GM21825 (cell line): ENCODE data around the gene GRIA3.
A peak's percentile ranks its signal among the peaks of the same experiment; 100 is the strongest.
"Not testable (repeated sequence)": the region's sequence is repeated elsewhere in the genome, so short reads cannot be mapped to it uniquely, and the experiment has no call there.

Experiments used
- ATAC-seq: cut with Tn5 transposase; IDR thresholded peaks from one replicate; pipeline ENCODE4 v1.9.1; 2021; ENCODE audit warnings: mild to moderate bottlenecking, moderate library complexity; ENCODE audit not compliant: unreplicated experiment

The GRIA3 gene

DNA sequence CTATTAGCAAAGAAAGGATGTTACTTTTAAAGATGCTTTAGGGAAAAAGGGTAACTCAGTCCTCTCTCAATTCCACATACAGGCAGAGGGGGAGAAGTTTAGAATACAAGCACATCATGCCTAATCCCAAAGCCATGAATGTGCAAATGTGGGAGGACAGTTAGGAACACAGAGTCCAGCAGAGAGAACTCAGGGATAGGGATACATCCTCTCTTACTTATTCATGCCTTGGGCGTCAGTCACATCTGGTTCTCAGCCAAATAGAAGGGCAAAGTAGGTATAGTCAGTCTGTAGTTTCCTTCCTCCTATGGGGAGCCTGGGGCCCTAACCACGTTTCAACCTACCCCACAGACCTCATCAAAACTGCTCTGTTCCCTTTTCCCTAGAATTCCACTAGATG, 87.8 kb downstream of the GRIA3 start:
- ATAC-seq = no peak

DNA sequence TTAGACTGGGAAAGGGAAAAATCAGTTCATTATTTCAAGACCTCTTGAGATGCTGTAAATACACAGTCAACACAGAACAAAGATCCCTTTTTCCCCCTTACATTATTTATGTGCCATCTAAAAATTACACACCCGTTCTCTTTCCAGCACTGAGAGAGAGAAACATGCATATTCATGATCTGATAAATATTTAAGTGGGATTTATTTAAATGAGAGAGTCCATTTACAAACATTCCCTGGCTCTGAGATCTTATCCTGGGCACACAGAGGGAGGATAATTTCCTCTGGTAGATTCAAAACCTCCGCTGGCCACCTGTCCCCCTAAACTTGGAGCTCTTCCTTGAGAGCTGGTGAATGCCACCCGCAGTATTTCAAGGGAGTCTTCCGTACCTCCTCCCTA, 88.6 kb downstream of the GRIA3 start:
- ATAC-seq = no peak

DNA sequence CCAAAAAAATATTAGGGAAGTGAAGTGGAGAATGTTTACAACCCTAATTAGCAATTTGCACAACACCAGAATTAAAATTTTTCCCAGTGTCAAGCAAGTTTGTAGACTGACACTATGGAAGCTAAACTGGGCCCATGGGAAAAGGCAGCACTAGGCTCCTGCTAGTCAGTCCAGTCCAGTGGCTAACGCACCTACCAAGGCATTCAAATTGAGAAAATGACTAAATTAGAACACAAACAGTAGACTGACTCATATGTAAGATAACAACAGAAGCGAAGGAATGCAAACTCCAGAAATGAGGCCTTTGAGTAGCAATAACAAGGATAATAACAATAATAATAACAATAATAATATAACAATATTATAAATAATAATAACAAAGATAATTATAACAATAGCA, 90.7 kb downstream of the GRIA3 start:
- ATAC-seq = no peak

DNA sequence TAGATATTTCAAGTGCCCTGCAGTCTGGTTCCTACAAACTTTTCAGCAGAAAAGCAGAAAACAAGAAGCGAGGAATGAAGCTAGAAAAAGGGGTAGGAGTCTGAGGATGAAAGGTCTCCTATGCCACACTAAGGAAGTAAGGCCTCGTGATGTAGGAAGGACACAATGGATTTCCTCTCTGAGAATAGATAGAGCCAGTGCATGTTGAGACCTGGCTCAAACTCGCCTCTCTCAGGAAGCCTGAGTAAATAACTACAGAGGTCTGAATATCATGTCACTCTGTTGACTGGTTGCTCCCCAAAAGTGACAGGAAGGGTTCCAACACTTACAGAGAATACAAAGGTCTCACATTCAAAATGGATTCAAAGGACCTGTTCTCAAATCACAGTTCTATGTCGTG, 93.3 kb downstream of the GRIA3 start:
- no peak for ATAC-seq

DNA sequence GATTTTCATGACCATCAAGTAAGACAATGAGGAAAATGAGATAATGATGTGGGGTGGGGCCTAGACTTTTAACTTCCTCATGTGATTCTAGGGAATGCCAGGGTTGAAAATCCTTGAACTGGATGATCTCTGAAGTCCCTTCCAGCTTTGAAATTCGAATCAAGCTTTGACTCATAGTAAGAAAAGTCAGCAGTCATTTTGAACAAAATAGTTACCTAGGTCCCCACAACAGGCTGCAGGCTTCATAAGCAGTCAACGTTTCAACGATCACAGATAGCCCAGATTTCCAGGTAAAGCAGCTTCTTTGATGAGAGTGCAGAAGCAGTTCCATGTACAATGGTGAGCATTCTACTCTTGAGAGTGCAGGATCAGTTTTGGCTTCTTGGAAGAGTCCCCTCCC, 93.7 kb downstream of the GRIA3 start:
- no peak for ATAC-seq

DNA sequence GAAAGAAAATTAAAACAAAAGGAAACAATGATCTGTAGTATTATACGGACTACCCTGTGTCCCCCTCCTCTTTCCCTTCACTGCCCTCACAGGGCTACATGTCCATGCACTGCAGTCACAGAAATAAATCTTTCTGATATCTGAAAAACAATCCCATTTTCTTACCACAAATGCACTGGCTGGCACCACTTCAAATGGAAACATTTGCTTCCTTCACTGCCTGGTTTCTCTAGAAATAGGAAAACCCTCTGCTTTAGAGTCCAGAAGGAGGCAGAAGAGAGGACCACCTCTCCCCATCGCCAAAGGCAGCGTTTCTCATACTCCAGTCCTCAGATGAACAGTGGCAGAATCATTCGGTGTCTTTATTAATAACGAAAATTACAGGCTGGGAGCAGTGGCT, 98.2 kb downstream of the GRIA3 start:
- ATAC-seq = no peak

DNA sequence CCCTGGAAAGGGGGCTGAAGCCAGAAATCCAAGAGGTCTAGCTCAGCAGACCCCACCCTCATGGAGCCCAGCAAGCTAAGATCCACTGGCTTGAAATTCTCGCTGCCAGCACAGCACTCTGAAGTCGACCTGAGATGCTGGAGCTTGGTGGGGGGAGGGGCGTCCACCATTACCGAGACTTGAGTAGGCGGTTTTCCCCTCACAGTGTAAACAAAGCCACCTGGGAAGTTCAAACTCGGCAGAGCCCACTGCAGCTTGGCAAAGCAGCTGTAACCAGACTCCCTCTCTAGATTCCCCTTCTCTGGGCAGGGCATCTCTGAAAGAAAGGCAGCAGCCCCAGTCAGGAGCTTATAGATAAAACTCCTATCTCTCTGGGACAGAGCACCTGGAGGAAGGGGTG, 99.3 kb downstream of the GRIA3 start:
- not testable (repeated sequence) for ATAC-seq

DNA sequence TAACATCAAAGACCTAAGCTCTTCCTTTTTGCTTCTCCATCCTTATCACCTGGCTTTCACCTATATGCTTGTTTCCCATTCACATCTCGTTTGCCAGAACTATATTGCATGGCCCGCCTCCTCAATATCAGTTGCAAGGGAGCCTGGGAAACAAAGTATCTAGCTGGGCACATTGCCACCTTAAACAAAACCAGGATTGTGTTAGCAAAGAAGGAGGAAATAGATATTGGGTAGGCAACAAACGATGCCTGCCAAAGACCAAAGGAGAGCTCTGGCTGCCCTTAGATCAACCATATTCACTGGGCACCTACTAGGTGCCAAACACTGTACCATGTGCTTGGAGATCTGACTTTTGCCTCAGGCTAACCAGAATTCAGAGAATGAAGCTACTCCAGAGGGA, 107.5 kb downstream of the GRIA3 start:
- no peak for ATAC-seq

DNA sequence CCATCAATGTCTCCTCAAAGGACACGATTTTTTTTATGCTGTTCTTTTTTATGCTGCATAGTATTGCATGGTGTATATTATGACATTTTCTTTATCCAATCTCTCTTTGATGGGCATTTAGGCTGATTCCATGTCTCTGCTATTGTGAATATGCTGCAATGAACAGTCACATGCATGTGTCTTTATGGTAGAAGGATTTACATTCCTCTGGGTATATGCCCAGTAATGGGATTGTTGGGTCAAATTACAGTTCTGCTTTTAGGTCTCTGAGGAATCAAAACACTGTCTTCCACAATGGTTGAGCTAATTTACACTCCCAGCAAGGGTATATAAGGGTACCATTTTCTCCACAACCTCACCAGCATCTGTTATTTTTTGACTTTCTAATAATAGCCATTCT, 113.9 kb downstream of the GRIA3 start:
- no peak for ATAC-seq

DNA sequence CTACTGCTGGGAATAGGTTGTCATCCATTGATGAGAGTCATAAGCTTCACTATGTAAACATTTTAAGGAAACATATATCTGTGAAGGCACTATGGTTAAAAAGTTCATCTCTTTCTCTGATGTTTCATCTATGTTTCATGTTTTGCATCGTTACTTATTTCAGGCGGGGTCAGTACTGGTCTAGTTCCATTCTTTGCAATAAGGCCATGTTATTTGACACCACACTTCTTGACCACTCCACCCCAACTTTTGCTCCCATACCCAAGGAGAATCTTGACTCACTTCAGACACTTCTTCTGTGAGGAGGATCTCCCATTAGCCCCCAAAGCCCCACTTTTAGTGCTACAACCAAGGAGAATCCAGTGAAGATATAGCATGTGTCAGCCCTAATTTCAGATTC, 119.4 kb downstream of the GRIA3 start:
- ATAC-seq = no peak

DNA sequence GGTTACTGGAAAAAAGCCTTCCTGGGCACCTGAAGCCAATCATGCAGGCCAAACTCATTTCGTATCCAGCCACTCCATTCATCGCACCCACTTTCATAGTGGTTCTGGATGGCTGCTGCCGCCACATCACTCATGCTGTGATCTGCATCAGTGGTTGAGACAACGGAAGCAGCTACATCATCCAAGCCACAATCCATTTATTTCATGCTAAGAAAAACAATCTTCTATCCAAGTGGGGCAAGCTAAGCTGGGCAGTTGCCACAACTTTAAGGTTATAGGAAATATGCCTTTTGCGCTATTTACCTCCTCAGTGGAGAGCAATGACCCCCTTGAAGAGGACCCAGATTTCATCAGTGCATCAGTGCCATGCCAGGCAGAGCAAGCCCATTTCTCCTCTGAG, 124.6 kb downstream of the GRIA3 start:
- no peak for ATAC-seq

DNA sequence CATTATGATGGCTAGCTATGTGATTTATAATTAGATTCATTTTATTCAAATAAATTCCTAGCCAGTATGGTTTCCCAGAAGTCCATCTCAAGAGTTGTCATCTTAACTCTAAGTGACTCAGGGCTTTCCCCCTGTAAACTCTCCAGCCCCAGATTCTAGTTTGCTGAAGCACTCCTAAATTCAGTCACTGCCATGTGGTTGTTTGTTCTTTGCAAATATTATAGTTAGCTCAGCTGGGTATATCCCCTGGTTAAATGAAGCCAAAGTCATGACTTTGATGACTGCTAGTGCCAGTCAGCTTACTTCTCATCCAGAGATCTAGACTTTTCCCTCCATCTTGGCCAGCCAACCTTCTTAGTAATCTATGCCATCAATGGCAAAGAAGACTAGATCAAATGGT, 126.0 kb downstream of the GRIA3 start:
- no peak for ATAC-seq

DNA sequence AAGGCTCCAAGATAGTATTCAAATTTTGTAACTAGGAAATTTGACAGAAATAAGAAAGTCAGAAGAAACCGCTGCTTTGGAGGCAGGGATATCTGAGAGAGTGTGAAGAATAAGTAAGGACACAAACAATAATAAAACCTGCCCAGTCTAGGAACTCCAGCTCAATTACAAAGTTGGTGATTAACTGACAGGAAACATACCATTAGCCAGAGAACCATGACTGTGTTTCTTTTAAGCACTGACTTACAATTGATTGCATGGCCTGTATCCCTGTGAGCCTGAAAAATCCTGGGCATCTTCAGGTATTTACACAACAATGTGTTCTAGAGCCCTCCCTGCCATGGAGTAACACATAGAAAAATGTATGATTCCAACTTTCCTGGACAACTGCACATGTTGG, 127.4 kb downstream of the GRIA3 start:
- ATAC-seq = no peak

DNA sequence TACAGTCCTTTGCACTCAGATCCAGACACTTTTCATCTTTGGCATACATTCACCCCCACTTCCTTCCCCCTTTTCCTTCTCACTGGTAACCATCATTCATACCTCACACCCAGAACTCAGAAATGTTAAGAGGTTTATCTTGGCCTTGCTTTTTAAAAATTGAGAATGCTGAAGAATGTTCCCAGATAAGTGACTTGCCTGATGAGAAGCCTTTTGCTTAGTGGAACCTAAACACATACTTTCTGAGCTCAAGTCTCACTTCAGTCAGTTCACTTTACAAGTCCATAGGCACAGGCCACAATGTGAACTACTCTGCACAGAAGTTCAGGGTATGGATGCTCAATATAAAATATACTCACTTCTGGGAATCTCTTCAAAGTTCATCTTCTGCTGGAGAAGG, 129.4 kb downstream of the GRIA3 start:
- no peak for ATAC-seq

DNA sequence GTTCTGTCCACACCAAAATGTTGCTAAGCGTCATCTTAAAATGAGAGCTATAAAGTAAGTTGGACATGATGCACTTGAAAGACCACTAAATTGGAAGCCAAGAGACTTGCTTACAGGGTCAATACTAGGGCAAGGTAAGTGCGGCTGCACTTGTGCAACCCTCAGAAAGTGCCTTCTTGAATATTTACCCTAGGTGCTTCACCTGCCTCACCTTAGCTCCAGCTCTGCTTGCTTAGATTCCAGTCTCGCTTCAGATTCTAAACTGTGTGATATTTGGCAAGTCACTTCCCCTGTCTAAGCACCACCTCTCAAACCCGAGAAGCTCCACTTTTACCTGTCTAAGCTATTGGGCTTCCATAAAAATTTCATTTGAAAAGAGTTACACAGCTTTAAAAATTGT, 136.5 kb downstream of the GRIA3 start:
- no peak for ATAC-seq

DNA sequence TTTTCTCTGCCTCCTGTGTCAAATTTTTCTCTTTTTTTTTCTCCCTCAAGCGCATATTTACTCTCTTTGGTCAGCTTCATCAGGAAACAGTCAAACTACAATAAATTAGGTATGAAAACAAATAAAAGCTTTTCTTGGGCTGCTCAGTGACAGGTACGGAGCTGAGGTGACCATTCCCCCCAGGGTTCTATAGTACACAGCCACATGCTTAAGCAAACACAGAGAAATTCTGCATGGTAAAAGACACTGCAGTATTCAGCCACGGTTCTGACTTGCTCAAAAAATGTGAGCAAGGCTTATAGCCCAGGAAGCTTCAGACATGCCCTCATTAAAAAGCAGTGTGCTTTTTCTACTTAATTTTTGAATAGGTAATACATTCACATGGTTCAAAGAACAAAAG, 138.5 kb downstream of the GRIA3 start:
- ATAC-seq = no peak

DNA sequence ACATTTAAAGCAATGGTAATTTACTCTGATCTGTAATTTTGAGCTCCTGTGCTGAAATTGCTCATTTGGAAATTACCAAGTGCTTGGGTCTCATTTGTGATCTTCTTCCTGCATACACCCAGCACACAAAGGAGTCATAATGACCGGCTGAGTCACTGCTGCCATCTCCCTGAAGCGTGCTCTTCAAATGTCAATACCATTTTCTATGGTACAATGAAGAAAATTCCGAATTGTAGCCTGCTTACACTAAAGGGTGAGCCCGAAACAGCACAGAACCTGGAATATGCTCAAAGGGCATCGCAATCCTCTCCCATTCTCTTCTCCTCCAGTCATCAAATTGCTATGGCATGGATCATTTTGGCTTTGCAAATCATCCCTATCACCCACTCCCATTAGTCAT, 140.5 kb downstream of the GRIA3 start:
- no peak for ATAC-seq

DNA sequence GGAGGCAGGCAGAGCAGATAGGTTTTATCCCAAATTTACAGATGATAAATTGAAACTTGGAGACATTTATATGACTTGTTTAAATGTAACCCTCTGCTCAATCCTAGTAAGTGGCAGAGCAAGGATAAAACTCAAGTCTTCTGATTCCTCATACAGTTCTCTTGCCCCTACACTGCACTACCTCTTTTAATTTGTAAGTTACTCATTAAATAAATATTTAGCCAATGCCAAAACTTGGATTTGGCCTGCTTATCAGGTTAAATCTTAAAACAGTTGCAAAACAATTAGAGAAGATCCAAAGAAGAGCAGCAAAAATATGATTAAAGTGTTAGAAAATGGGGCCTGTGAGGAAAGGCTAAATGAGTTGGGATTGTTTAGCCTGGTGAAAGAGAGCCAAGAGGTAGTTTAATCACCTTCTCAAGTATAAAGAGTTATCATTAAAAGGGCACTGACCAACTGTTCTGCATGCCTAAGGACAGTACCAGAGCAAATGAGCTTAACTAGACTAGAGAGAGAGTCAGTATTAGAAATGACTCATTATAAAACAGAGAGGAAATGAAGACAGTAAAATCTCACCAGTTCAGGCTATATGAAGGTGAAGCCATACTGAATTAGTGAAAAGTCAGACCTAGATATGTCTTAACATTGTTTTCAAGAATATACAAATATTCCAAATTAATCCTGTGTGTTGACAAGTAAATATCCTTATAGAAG, 146.3 kb downstream of the GRIA3 start:
- ATAC-seq = peak; percentile 78

DNA sequence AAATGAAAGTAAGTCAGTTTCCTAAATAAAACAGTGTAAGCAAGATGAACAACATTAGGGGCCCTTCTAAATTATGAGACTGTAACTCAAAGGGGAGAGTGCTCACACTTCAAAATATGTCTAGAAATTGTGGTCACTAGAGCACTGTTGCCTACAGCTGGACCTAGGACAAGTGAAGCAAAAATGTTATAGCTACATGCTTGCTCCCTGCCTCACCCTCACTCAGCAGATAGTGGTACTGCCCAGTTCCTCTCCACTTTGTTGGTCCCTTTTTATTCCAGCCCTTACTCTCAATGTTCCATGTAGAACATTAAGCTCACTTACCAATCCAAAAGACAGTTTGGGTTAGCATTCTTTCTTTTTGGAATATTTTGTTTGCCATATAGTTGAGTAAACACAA, 147.3 kb downstream of the GRIA3 start:
- no peak for ATAC-seq

DNA sequence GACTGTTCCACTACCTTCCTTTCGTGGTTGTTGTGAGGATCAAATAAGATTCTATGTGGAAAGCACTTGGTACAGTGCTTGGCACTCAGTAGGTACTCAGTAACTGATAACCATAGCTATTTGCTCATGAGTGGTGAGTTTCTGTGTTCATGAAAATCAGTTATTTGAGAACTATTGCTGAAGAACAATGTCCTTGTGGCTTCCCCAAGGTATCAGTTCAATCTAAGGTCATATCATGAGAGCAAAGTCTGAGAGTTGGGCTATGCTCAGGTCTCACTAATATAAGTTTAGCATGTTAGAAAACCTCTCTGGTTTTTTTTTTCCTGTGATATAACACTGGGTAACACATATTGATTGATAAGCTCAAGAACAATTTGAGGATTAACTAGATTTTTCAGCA, 147.8 kb downstream of the GRIA3 start:
- no peak for ATAC-seq

DNA sequence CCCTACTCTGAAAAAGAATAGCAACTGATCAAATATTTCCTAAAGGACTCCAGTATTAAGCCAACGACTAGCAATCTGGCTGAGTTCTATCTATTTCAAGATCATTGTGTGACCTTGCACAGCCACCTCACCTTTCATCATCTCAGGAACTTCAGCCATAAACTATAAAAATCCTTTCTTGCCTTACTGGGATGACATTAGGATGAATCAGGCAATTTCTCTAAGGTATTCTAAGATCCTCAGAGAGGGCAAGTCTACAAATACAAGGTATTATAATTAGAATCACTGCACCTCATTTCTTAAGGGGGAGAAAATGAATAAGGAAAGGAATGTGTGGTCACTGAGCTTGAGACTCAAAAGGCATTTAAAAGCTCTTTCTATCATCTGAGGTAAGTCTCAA, 152.6 kb downstream of the GRIA3 start:
- ATAC-seq = no peak

DNA sequence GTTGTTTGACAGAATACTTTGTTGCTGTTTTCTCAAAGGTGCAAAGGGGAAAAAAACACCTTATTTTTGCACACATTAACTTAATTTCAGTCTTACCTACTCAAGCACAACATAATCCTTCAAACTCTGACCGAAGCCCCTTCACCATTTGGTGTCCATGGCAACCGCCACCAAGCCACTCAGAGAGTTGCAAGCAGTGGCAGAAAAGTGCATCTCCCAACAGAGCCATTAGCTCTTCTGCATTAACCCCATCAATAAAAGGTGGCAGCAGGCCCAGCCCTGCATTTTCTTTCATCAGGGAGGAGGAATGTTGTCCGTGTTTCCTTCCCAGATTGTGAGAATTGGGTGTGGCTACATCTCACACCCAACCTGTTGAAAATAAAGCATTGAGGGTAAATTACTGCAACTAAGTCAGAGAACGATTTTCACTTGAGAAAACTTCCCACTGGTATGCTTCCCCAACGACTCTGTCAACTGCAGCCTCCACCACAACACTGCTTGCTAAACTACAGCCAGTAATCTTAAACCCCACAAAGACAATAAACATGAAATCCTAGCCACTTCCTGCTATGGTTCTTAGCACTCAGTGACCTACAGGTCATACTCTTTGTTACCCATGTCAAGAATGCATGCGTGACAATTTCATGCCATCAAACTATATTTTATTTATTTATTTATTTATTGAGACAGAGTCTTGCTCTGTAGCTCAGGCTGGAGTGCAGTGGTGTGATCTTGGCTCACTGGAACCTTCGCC, 154.0 kb downstream of the GRIA3 start:
- no peak for ATAC-seq
